GM19238 (cell line): ENCODE measurements around the gene CTIF.

ENCODE experiments used
- DNase-seq: peaks from one replicate; pipeline ENCODE4 v3.0.0; 2011; ENCODE audit warnings: low spot score; ENCODE audit not compliant: insufficient read length

CTIF gene

GRCh38 chr18:48815581-48816324 lies 276.9 kb downstream of the CTIF start:
- DNase-seq = no peak

GRCh38 chr18:48816554-48816953 lies 277.7 kb downstream of the CTIF start:
- no peak for DNase-seq

GRCh38 chr18:48817021-48817461 lies 278.2 kb downstream of the CTIF start:
- no peak for DNase-seq

- DNase-seq = no peak
Measured at GRCh38 chr18:48818329-48819254, 279.8 kb downstream of the CTIF start.

GRCh38 chr18:48819276-48819675 lies 280.4 kb downstream of the CTIF start:
- no peak for DNase-seq

GRCh38 chr18:48819781-48820482 lies 281.1 kb downstream of the CTIF start:
- no peak for DNase-seq

GRCh38 chr18:48820483-48821250 lies 281.8 kb downstream of the CTIF start:
- DNase-seq = peak; percentile 84

GRCh38 chr18:48821251-48821590 lies 282.4 kb downstream of the CTIF start:
- DNase-seq = no peak

- DNase-seq = no peak
Measured at GRCh38 chr18:48821845-48822244, 283.0 kb downstream of the CTIF start.

- no peak for DNase-seq
Measured at GRCh38 chr18:48824231-48824970, 285.6 kb downstream of the CTIF start.

GRCh38 chr18:48825101-48825745 lies 286.4 kb downstream of the CTIF start:
- no peak for DNase-seq

GRCh38 chr18:48826271-48826670 lies 287.4 kb downstream of the CTIF start:
- DNase-seq = no peak

GRCh38 chr18:48826806-48827205 lies 288.0 kb downstream of the CTIF start:
- no peak for DNase-seq

- DNase-seq = no peak
Measured at GRCh38 chr18:48827291-48828193, 288.7 kb downstream of the CTIF start.

- DNase-seq = no peak
Measured at GRCh38 chr18:48828194-48828545, 289.3 kb downstream of the CTIF start.

GRCh38 chr18:48828691-48829442 lies 290.0 kb downstream of the CTIF start:
- no peak for DNase-seq

GRCh38 chr18:48829443-48830149 lies 290.8 kb downstream of the CTIF start:
- no peak for DNase-seq
